CD4-positive, alpha-beta T cell treated with Interleukin-15 for 4 hours (primary cell): ENCODE data around the gene ANTXR1.
"Not testable (repeated sequence)": the region's sequence is repeated elsewhere in the genome, so short reads cannot be mapped to it uniquely, and the experiment has no call there.

Source experiments
- DNase-seq: peaks from one replicate; pipeline ENCODE4 v3.0.0-alpha.2; 2020; ENCODE audit warnings: low spot score

Gene ANTXR1

GRCh38 chr2:69211048-69211447 lies 198.1 kb downstream of the ANTXR1 start:
- DNase-seq = no peak

DNA sequence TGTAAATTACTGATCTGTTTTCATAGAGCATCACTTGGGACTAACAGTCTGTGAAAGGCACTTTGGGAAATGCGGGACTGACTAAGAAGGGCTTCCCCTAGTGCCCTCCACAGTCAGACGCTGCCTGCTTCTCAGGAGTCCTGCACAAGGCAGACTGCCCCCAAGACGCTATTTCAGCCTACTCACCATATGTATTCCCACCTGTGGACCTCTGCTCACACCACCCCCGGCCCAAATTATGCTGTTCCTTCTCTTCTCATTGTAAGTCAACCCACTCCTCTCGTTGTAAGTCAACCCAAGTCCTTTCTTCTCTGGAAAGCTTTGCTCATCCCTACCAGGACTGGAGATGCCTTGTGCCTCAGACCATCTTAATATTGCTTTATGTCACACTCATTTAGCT lies 198.7 kb downstream of the ANTXR1 start:
- DNase-seq = no peak

- no peak for DNase-seq
These were observed 199.5 kb downstream of the ANTXR1 start for GRCh38 chr2:69212238-69213028.

DNA sequence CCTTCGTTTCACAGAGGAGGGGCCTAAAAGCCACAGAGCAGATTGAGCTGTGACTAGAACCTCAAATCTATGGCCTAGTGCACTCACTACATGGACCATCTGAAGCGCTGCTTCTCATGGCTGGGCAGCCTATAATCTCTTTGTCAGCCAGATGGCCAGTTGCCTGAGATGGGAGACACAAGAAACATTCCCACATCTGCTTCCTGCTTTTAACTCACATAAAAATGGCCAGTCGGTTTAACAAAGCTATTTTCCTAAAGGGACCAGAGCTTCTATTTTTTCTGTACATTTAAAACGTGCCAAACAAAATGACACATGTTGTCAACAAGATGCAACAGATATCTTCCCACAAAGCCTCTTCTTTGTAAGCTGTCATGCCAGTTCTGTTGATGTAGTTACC lies 200.2 kb downstream of the ANTXR1 start:
- no peak for DNase-seq

DNA sequence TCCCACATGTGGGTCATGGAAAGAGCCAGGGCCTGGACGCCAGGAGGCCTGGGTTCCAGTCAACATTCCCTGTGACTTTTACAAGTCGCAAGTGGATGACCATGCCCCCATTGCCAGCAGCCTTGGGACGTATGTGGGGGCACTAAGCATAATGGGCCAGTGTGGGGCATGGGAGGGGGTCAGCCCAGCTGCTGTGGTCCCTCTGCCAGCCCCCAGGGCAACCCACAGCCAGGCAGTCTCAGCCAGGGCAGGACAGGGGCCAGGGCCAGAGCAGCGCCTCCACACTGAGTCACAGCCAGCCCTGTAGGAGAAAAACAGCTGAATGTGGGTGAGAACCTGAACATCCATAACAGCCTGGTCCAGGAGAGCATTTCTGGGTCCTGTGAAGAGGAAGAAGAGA lies 200.8 kb downstream of the ANTXR1 start:
- no peak for DNase-seq

GRCh38 chr2:69214898-69215297 lies 201.9 kb downstream of the ANTXR1 start:
- DNase-seq = no peak

DNA sequence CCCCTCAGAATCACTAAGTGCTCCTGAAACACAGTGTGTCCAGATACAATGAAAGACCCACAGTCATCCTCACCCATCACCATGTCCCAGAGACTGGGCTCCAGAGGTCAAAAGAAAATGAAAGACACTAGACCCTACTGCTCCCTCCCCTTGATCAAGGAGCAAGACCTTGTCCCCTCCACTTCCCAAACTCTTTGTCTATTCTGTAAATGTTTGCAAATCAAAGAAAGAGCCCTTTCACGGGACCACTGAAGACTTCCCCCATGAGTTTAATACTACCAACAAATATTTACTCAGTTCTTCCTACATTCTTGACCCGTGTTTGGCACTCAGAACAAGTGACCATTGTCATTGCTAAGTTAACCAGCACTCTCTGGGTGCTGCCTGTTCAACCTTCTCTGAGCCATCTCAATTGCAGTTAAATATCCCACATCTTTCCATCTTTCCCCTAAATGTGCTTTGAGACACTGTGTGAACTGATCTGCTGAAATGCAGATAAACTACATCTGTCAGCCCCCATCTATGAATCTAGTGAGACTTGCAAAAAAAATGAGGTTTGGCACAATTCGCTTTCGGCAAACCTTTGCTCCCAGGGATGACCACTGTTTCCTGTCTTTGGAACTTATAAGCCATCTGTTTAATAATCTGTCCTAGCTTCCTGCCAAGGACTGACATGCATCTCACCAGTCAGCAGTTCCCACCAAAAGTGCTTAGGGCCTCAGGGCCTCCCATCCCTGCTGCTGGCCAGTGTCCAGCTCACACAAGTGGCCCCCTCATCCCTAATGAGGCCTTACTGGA lies 203.8 kb downstream of the ANTXR1 start:
- no peak for DNase-seq

- DNase-seq = no peak
These were observed 204.5 kb downstream of the ANTXR1 start for GRCh38 chr2:69217333-69218080.

DNA sequence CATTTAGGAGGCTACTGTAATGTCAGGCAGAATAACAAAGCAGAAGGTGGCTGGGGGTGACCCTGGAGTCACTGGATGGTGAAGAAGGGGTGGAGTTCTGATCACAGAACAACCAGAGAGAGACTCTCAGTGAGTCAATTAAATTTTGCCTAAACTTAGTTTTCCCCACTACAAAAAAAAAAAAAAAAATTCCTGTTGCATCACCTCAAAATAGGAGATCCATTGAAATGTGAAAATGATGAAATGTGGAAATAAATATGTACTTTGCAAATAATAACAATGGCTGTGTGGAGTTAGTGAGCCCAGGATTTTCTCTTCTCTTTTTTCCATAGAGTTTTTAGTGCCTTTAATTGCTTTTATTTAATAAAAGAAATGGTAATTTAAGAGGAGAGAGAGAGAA lies 208.5 kb downstream of the ANTXR1 start:
- no peak for DNase-seq

GRCh38 chr2:69221960-69222751 lies 209.2 kb downstream of the ANTXR1 start:
- no peak for DNase-seq

- no peak for DNase-seq
These were observed 210.1 kb downstream of the ANTXR1 start for GRCh38 chr2:69222953-69223658.

DNA sequence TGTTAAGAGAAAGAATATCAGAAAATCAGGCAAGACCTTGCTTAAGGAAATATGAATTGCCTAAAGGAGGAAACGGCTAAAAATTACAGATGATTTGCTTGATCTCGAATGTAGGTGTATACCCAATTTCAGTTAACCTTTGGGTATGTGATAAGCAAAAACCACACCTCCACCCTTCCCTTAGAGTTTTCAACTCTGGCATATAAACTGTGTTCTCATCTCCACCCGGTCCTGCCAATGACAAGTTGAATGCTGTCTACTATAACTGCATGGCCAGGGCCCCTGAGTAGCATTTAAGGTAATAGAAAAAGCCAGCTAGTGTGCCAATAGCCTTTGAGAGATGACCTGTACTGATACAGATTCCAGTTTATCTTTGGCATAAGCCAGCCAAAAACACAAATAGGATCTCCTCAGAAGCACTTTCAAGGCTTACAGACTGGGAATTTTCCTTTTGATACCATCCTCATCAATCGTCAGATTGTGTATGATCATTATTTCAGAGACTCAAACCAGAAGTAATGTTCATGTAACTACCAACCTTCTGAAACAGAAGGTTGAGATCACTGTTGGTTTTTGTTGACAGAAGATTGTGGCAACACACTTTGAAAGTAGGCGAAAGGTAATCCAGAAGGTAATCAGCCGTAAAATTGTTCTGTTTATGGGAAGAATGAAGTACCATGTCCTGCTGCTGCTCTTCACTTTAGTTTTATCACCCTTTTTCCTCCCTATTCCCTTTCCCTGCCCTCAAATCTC lies 211.0 kb downstream of the ANTXR1 start:
- DNase-seq = no peak

- no peak for DNase-seq
These were observed 211.5 kb downstream of the ANTXR1 start for GRCh38 chr2:69224512-69224837.

- DNase-seq = no peak
These were observed 213.0 kb downstream of the ANTXR1 start for GRCh38 chr2:69225933-69226332.

DNA sequence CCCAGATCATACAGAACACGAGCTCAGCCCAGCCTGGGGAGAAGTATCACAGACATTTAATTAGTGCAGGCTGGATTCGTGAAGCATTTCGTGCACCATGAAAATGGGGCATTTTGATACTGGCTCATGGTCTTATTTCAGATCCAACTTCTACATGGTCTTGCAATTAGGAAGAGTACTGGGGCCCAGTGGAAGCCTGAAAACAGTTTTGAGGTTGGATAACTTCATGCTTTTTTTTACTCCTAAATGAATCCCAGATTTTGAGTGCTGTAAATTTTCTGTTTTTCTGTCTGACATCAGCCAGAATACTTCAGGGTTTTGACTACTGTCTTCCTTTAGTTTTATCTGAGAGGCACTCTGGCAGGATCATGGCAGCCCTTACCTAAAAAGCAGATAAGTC lies 213.9 kb downstream of the ANTXR1 start:
- DNase-seq = no peak

DNA sequence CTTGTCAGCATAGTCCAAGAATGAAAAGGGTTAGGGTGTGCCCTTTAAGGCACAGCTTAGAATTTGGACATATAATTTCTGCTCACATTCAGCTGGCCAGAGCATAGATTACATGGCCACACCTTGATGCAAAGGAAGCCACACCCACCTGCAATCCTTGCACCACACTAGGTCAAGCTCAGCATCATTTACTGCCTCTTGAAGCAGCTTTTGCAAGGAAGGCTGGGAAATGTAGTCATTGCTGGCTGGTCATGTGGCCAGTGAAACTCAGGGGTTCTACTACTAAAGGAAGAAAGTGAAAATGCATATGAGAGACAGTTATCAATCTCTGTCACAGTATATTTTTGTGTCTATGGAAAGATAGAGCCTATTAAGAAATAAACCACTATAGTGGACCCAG lies 214.7 kb downstream of the ANTXR1 start:
- DNase-seq = no peak

DNA sequence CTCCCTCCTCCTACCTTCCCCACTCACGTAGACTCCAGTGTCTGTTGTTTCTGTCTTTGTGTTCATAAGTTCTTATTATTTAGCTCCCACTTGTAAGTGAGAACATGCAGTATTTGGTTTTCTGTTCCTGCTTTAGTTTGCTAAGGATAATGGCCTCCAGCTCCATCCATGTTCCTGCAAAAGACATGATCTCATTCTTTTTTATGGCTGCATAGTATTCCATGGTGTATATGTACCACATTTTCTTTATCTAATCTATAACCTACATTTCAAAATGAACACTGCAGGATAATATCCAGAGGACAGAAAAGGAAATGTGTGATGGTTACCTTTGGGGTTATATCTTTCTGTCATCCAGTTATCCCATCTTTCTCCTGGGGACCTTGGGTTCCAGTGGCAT lies 218.0 kb downstream of the ANTXR1 start:
- not testable (repeated sequence) for DNase-seq

DNA sequence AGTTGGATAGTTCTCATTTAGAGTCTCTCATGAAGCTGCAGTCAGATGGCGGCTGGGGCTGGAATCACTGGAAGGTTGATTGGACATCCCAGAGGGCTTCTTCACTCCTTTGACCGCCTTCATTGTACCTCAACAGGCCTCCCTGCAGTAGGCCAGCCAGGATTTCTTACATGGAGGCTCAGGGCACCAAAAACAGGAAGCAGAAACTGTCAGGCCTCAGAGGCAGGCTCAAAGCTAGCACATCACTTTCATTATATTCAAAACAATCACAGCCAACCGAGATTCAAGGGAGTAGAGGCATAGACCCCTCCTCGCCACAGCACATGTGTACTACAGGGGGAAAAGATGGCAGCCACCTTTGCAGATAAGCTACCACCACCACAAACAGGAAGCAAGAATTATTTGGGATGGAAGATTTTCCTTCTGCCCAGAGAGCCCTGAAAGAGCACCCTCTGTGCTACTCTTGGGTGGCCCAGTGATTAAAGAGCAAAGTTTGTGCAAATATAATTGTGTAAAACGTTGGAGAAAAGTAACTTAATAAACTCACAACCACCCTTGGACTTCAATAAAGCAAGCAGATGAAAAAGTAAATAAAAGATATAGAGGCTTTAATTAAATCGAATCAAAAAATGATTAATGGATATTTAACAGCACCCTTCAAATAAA lies 218.8 kb downstream of the ANTXR1 start:
- no peak for DNase-seq

GRCh38 chr2:69235835-69236234 lies 222.9 kb downstream of the ANTXR1 start:
- not testable (repeated sequence) for DNase-seq

DNA sequence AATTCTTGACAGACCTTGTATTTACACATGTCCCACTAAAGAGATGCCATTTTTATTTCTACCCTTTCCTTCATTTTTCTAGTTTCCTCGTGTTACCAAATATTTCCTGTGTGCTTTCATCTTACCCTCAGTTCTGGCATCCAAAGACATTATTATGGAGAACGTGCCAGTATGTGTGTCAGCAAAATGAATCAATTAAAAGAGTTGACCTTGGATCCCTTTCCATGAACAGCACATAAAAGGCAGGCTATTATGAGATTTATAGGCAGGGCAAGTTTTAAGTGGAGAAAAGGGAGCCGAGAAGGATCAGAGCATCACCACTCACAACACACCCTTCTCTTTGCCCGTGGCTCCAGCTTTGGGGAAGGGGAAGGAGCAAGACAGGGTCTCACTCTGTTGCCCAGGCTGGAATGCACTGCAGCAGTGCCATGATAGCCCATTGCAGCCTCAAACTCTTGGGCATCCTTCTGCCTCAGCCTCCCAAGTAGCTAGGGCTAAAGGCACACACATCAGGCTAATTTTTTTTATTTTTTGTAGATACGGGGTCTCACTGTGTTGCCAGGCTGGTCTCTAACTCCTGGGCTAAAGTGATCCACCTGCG lies 224.2 kb downstream of the ANTXR1 start:
- DNase-seq = no peak
